CD4-positive, alpha-beta T cell treated with Interleukin-12 subunit alpha and Interleukin-12 subunit beta, for 1 hour (primary cell): ENCODE measurements around the gene DNAJC5G.
"Not testable (repeated sequence)": the region's sequence is repeated elsewhere in the genome, so short reads cannot be mapped to it uniquely, and the experiment has no call there.

Experiments
- DNase-seq: peaks from one replicate; pipeline ENCODE4 v3.0.0-alpha.2; 2020

Gene DNAJC5G

DNA sequence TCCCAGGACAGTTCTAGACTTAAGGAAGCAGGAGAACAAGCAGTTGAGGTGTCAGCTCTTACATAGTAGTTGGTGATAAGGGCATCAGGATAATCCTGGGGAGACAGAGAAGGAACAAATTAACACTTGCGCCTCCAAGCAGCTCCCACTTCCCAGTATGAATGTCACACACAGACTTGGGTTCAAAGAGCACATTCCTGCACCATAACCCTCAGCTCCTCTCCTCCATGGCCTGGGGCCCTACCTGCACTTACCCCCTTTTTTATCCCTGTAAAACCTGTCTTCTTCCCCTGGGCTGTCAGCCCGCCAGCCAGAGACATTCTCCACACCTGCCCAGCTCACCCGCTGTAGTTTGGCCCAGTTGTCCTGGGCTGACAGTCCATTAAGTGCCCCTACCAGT, 36.9 kb downstream of the DNAJC5G start:
- DNase-seq: no peak

DNA sequence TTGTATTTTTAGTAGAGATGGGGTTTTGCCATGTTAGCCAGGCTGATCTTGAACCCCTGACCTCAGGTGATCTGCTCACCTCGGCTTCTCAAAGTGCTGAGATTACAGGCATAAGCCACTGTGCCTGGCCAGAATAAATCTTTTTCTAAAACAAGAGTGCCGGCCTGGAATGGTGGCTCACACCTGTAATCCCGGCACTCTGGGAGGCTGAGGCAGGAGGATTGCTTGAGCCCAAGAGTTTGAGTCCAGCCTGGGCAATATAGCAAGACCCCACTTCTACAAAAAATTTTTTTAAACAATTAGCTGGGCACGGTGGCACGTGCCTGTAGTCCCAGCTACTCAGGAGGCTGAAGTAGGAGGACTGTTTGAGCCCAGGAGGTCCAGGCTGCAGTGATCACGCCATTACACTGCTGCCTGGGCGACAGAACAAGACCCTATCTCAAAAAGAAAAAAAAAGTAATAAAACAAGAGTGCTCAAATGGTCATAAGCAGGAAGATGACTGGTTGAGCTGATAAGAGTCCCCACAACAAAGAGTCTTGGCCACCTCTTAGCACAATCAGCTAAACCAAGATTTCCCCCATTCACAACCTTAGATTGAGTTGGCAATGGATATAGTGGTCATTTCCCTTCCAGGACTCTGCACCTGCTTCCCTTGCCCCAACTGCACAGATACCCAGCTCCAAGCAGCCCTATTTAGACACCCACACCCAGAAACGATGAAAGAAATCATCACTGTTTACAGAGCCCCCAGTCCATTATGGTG, 38.8 kb downstream of the DNAJC5G start:
- no peak for DNase-seq

DNA sequence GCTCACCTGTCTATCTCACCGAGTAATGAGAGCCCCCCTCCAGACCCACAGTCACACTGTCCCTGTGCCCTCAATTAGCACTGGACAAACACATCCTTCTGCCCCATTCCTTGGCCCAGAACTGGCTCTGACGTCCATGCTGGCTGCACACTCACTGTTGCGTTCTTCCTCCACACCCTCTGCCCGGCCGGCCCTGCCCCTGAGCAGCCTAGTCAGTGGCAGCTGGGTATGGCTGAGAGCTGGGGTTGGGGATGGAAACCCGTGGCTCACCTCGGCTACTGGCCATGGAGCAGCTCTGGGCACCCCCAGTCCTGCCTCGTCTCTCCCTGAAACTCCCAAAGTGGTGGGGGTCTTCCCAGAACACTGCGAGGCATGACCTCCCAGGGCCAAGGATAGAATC, 39.5 kb downstream of the DNAJC5G start:
- DNase-seq: no peak

- no peak for DNase-seq
Measured at GRCh38 chr2:27315122-27315521, 39.9 kb downstream of the DNAJC5G start.

GRCh38 chr2:27316655-27317412, 41.6 kb downstream of the DNAJC5G start:
- no peak for DNase-seq

DNA sequence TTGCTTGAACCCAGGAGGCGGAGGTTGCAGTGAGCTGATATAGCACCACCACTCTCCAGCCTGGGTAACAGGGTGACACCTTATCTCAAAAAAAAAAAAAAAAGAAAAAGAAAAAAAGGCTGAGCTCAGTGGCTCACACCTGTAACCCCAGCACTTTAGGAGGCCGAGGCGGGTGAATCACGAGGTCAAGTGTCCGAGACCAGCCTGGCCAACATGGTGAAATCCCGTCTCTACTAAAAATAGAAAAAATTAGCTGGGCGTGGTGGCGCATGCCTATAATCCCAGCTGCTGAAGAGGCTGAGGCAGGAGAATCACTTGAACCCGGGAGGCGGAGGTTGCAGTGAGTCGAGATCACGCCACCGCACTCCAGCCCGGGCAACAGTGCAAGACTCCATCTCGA, 44.6 kb downstream of the DNAJC5G start:
- DNase-seq: not testable (repeated sequence)

- no peak for DNase-seq
Measured at GRCh38 chr2:27320958-27321543, 45.8 kb downstream of the DNAJC5G start.

DNA sequence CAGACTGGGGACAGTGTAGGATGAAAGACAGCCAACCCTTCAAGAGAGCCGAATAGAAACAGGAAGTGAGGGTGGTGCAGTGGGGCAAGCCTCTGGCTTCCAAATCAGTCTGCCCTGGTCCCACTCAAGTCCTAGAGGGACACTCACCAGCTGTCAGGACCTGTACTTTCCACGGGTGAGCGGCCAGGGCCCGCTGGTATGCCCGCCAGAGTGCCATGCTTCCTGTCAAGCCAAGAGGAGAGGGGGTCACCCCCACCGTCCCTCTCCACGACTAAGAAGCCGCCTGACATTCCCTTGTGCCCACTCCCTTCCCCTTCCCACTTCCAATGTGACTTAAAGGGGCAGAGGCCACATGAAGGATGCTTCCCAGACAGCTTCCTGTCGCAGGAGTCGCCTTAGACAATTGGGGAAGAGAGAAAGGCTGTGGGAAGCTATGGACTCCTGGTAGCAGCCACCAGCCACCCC, 47.1 kb downstream of the DNAJC5G start:
- DNase-seq: peak; percentile 20

- peak; percentile 89 for DNase-seq
Measured at GRCh38 chr2:27322766-27323595, 47.7 kb downstream of the DNAJC5G start, which contains the start of gene MPV17. Gene MPV17, minus strand, starts transcription at chr2:27323097. Its CDS starts 580 bp downstream, at chr2:27322517.

DNA sequence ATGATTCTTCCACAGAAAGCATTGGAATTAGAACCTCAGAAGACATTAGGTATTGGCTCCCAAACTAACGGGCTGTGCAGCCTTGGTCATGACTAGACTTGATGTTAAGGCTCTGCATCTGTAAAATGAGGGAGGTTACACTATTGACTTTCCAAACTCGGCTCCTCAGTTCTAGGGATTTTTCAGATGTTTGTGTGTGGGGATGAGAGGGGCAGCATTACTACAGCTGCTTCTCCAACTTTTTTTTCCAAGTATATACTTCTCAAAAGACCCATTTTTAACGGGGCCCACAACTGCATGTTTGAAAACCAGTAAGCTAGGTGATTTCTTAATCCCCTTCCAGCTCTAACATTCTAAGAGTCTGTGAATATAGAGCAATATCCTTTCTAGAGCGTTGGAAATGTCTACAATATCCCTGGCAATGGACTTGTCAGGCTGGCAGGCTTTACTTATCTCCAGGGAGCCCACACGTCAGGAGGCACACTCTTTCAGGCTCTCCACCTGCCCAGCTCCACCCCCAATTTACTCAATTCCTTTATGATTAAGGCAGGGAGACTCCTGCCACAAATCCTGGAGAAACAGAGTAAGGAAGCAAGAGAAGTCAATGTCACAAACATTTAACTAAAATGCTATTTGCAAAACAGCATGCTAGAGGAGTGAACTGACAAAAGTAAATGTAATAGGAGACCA, 48.5 kb downstream of the DNAJC5G start:
- DNase-seq: no peak

GRCh38 chr2:27324720-27325119, 49.5 kb downstream of the DNAJC5G start:
- no peak for DNase-seq
